Posterior cingulate gyrus (tissue), 11 donors: Measurements from ENCODE around the gene ANXA3.
"Not testable (repeated sequence)": the region's sequence is repeated elsewhere in the genome, so short reads cannot be mapped to it uniquely, and the experiment has no call there.

Source experiments
- DNase-seq, 10 donors: peaks; one replicate each; pipeline versions ENCODE4 v3.0.0 to v3.0.0-alpha.2; 2020 to 2021; ENCODE audit warnings: mixed read lengths in 3 of 10
- intact Hi-C: fragments of 100-400 bp; cut with DNase I; formaldehyde crosslinking; loops from one replicate; pipeline ENCODE4 v1.15.1; 2023

ANXA3 gene, protein sequence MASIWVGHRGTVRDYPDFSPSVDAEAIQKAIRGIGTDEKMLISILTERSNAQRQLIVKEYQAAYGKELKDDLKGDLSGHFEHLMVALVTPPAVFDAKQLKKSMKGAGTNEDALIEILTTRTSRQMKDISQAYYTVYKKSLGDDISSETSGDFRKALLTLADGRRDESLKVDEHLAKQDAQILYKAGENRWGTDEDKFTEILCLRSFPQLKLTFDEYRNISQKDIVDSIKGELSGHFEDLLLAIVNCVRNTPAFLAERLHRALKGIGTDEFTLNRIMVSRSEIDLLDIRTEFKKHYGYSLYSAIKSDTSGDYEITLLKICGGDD

GRCh38 chr4:78551420-78552351, at the start of gene ANXA3:
TSS of gene ANXA3 (plus strand) at chr4:78551770. CDS start at chr4:78554474, 2,704 bp downstream.
- intact Hi-C loops = no loop called here

GRCh38 chr4:78506260-78506659, 45.3 kb upstream of the ANXA3 start:
- intact Hi-C loops, DNase-seq: not testable (repeated sequence)

More at GRCh38 chr4:78551420-78552351, at the start of gene ANXA3:
- DNase-seq = peak in 3 of 10 donors; percentile 66 to 83 (median 77)

GRCh38 chr4:78509043-78509442, 42.5 kb upstream of the ANXA3 start:
- intact Hi-C loops = no loop called here
- no peak for DNase-seq

GRCh38 chr4:78510108-78510507, 41.5 kb upstream of the ANXA3 start:
- intact Hi-C loops = no loop called here
- no peak for DNase-seq

GRCh38 chr4:78510681-78511080, 40.9 kb upstream of the ANXA3 start:
- intact Hi-C loops = no loop called here
- no peak for DNase-seq

DNA sequence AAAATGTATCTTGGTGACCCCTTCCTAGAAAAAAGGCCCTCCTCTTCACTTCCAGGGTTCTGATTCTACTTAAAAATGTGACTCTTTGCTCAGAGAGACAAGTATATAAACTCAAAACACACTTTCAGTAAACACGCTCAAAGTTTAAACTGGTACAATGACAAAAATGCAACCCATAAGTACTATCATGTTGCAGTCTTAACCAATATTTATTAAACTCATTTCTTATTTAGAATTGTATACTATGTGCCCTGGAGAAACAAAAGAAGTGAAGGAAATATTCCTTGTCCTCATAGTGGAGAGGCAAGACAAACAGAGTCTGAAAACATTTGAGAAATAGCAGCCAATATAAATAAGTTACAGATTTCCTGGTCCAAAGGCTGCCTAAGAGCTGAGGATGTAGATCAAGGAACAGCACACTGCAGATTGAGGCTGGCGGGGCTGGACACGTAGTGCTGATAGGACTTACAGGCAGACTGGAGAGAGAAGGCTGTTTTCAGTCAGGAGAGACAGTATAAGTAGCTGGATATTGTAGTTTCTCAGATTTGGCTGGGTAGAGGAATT, 39.1 kb upstream of the ANXA3 start:
- no peak for DNase-seq
- intact Hi-C loops = no loop called here

GRCh38 chr4:78513411-78513975, 38.1 kb upstream of the ANXA3 start:
- intact Hi-C loops = no loop called here
- no peak for DNase-seq

DNA sequence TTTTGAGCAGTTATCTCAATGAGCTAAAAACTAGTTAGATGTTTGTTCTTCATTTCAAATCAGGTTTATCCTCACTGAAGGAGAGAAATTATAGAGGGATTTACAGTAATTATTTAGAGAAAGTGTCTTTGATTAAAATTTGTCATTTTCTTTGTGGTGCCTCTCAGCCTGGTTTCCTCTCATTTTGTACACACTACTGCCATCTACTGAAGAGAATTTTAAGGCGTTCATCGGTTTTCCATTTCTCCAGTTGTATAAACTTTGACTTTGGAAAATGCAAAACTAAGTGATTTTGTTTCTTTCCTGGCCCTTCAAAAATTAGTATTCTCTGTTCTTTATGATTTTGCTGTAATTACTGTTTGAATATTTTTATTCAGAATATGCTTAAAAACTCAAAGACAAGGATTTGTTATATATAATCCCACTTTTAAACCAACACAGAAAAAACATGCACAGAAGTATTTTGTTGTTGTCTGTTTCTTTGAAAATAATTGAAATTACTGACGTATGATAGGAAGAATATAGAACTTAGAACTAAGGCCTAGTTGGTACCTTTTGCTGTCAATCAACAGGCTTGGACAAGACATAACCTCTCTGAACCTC, 34.4 kb upstream of the ANXA3 start:
- no peak for DNase-seq
- intact Hi-C loops = loop anchor here (2.0 to 5.0 kb wide), 2 partner anchors 458 to 560 kb away; no protein-coding TSS in a partner anchor

DNA sequence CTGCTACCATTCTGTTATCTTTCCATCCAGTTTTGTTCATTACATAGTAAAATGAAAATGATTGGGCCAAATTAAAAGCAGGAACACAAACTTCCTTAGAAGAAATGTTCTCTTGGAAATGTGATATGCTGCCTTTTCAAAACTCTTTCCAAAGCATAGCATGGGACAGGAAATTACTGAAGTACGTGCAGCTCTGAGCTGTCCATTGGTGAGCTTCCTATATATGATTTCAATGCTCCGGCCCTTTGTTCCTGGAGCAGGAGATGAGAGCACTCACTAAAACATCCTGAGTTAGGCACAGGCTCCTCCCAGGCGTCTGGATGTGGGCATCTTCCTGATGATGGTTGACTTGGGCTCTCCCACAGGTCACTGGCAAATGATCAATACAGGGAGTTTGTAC, 33.0 kb upstream of the ANXA3 start:
- DNase-seq = no peak
- intact Hi-C loops = loop anchor here (5.0 kb wide), 1 partner anchor 561 kb away; no protein-coding TSS in a partner anchor

DNA sequence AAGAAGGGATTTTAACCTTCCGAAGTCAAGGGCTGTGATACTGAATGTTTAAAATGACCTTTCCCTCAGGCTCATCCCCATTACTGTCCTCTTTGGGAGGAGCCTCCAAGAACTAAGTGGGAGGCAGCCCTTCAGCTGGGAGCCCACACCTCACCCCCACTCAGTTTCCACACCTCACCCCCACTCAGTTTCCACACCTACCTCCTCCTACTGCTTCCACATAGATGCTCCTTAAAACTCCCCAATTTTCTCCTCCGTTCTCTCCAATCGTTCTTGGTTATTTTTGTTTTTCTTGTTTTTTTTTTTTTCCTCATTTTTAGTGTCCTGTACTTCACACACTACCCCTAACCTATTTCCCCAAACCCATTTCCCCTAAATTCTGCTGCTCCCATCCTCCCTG, 31.6 kb upstream of the ANXA3 start:
- intact Hi-C loops = loop anchor here (5.0 kb wide), 1 partner anchor 563 kb away; no protein-coding TSS in a partner anchor
- no peak for DNase-seq

DNA sequence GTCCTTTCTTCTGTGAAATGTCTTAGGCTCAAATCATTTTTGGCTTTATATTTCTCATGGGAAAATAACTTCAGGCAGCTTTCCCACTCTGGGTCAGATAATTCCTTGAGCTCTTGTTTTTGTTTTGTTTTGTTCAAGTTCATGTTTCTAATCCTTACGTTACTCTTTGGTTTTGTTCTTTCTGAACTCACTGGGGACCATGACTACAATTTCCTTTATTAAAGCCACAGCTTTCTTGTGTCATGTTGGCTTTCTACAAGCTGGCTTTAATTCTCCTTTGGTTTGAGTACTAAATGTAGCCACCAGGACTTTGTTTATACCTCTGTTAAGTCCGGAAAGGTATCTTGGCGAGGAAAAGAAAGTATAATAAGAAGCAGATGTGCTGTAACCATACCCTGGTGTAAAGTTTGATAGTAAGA, 30.8 kb upstream of the ANXA3 start:
- DNase-seq = no peak
- intact Hi-C loops = no loop called here

DNA sequence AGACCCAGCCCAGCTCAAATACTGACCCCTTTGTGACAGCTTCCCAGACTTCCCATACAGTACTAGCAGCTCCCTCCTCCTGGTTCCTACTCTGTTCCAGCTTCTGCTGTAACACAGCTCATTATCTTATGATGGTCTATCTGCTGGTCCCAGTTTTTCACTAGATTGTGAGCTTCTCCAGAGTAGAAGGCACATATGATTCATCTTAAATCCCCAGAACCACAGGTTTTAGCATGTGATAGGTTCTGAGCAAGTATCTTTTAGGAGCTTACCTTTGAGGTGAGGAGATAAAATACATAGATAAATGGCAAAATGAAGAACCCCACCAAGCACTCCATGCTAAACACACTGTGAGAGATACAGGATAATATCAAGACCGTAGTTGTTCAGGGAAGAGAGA, 27.6 kb upstream of the ANXA3 start:
- intact Hi-C loops = no loop called here
- no peak for DNase-seq

GRCh38 chr4:78525559-78525958, 26.0 kb upstream of the ANXA3 start:
- intact Hi-C loops = no loop called here
- DNase-seq = no peak

DNA sequence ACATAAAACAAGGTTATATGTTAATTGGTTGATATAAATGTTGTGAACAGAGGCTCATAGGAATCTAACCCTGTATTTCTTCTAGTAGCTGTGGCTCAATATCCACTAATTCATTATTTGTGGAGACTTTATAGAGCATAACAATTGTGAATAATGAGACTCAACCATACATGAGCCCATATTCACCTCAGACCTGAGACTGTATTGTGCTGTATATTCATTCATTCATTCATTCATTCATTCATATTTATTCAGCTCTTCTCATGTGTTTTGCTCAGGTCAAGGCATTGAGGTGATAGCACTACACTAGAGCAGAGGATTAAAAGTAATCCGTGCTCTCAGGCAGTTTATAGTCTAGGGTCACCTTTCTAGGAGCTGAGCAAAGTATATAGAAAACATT, 24.5 kb upstream of the ANXA3 start:
- intact Hi-C loops = no loop called here
- no peak for DNase-seq

DNA sequence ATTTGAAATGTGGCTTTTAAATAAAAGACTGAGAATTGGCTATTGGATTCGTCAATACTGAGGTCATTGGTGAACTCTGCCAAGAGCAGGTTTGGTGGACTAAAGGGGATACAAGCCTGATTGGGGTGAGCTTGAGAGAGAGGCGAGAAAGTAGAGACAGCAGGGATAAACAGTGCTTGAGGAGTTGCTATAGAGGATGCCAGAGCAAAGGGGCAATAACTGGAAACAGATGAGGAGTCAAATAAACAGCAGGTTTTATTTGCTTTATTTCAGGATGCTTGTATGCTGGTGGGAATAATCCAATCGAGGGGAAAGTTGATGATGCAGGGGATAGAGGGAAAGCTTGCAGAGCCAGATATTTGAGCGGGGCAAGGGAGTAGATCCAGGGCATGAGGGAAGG, 24.0 kb upstream of the ANXA3 start:
- intact Hi-C loops = no loop called here
- no peak for DNase-seq

DNA sequence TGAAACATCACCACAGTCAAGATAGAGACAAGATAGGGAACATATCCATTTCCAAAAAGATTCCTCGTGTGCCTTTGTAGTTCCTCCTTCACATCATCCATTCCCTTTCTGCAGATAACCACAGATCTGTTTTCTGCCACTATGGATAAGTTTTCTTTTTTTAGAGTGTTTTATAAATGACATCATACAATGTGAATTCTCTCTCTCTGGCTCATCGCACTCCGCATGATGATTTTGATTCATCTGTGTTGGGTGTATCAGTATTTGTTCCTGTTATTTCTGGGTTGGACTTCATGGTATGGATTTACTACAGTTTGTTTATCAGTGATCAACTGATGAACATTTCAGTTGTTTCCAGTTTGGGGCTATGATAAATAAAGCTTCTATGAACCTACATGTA, 23.2 kb upstream of the ANXA3 start:
- intact Hi-C loops = no loop called here
- DNase-seq = no peak

GRCh38 chr4:78529569-78530209, 21.9 kb upstream of the ANXA3 start:
- no peak for DNase-seq
- intact Hi-C loops = no loop called here

DNA sequence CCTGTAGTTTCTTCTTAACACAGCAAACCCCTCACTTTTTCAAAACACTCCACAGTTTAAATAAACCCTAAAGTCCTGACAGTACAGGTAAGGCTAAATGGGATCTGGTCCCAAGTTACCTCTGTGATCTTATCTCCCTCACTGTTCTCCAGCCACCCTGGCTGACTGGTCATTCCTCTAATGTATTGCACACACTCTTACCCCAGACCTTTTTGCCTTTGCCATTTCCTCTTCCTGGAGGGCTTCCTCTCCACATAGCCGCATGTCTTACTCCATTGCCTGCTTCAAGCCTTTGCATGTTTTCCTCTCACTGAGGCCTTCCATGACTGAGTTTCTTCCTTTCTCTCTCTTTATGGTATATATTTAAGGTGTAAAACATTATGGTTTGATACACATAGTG, 19.5 kb upstream of the ANXA3 start:
- DNase-seq = no peak
- intact Hi-C loops = no loop called here

- intact Hi-C loops = no loop called here
- no peak for DNase-seq
These were observed 17.7 kb upstream of the ANXA3 start for GRCh38 chr4:78533854-78534253.
